ENCODE measurements around the gene ASZ1. TPM values are rescaled to one million over a fixed set of nuclear protein-coding genes. Genes with fewer than 3 reads are reported as not detected.
A peak's percentile ranks its signal among the peaks of the same experiment; 100 is the strongest.

Gene ASZ1
- total RNA-seq, 1 experiment from 2014 or later = not detected

GRCh38 chr7:117323305-117323850 lies 103.9 kb downstream of the ASZ1 start:
- no peak for DNase-seq
- H3K27me3 ChIP-seq = peaks cover 16% of the 10 kb centered on the region; the same call in 1 of the 2 replicates

GRCh38 chr7:117322741-117323304 lies 104.5 kb downstream of the ASZ1 start, which contains the start of gene WNT2:
Gene WNT2 (minus strand): TSS chr7:117323058. CDS start chr7:117322989, 69 bp downstream.
- H3K27me3 ChIP-seq = peaks cover 16% of the 10 kb centered on the region; the same call in 1 of the 2 replicates
- H3K9me3 ChIP-seq = no peaks in the 10 kb centered on the region
- DNase-seq = no peak
- no peaks in the 10 kb centered on the region for H3K36me3 ChIP-seq
- peak within 1 kb of the TSS; percentile 35 for H3K4me3 ChIP-seq

More at GRCh38 chr7:117323305-117323850, 103.9 kb downstream of the ASZ1 start:
- Histone ChIP-seq H3K36me3 (no peaks in the 10 kb centered on the region), H3K4me3 (peak overlapping the region; percentile 35), H3K9me3 (no peaks in the 10 kb centered on the region)

DNA sequence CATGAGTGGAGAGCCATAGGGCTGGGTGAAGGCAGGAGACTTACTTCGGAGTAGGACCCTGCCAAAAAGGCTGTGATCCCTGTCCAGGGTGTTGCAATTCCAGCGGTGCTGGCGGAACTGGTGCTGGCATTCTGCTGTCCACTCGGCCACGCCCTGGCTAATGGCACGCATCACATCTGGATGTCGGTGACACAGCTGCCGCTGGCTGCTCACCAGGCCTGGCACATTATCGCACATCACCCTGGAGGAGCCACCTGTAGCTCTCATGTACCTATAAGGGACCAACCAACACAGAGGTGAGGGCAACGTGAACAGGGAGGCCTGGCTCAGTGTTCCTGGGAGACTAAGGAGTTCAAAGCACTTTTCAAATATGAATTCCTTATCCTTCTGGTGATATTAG lies 106.8 kb downstream of the ASZ1 start:
- H3K36me3 ChIP-seq = no peaks in the 10 kb centered on the region
- no peaks in the 10 kb centered on the region for H3K9me3 ChIP-seq
- H3K27me3 ChIP-seq = peaks cover 16% of the 10 kb centered on the region; the same call in 1 of the 2 replicates
- peak; percentile 6 for DNase-seq
- no peak overlapping the region for H3K4me3 ChIP-seq

GRCh38 chr7:117319181-117319580 lies 108.1 kb downstream of the ASZ1 start:
- no peaks in the 10 kb centered on the region for H3K9me3 ChIP-seq
- H3K27me3 ChIP-seq = peaks cover 16% of the 10 kb centered on the region; the same call in 1 of the 2 replicates
- no peaks in the 10 kb centered on the region for H3K36me3 ChIP-seq
- H3K4me3 ChIP-seq = no peak overlapping the region
- DNase-seq = no peak

GRCh38 chr7:117313582-117313981 lies 113.7 kb downstream of the ASZ1 start:
- DNase-seq = no peak
- no peaks in the 10 kb centered on the region for H3K9me3 ChIP-seq
- no peaks in the 10 kb centered on the region for H3K36me3 ChIP-seq

More at GRCh38 chr7:117313582-117313981, 113.7 kb downstream of the ASZ1 start:
- H3K4me3 ChIP-seq = no peak overlapping the region
- no peaks in the 10 kb centered on the region for H3K27me3 ChIP-seq

Other genes starting within 250 kb of the ASZ1 start
- gene WNT2, start 104.4 kb downstream of the ASZ1 start, total RNA-seq (2014; rRNA removed; shearing (Covaris generic); ENCODE audit: low replicate concordance) = not detected in 2 replicates
- not detected in 2 replicates for gene CFTR, start 52.5 kb upstream of the ASZ1 start, total RNA-seq (2014; rRNA removed; shearing (Covaris generic); ENCODE audit: low replicate concordance)

Data from MG63 (cell line).